HUES48 (cell line): ENCODE data around the gene TJP1.
A peak's percentile ranks its signal among the peaks of the same experiment; 100 is the strongest.
"Not testable (repeated sequence)": the region's sequence is repeated elsewhere in the genome, so short reads cannot be mapped to it uniquely, and the experiment has no call there.

Experiments
- H3K27ac ChIP-seq: one replicate; pipeline ENCODE4 v1.7.0; 2013; ENCODE audit warnings: low read depth, low read length, inconsistent platforms
- H3K27me3 ChIP-seq: 2 replicates; pipeline ENCODE4 v1.6.1; 2013; ENCODE audit warnings: mild to moderate bottlenecking, low read length; ENCODE audit not compliant: control insufficient read depth, insufficient read depth
- H3K36me3 ChIP-seq: 2 replicates; pipeline ENCODE4 v1.6.1; 2013; ENCODE audit warnings: low read length; ENCODE audit not compliant: control insufficient read depth, insufficient read depth
- H3K4me1 ChIP-seq: 2 replicates; pipeline ENCODE4 v1.6.1; 2013; ENCODE audit warnings: mild to moderate bottlenecking, low read length; ENCODE audit not compliant: control insufficient read depth, insufficient read depth
- H3K4me3 ChIP-seq: 2 replicates; pipeline ENCODE4 v1.5.1; 2013; ENCODE audit warnings: mild to moderate bottlenecking, low read depth, low read length
- H3K9ac ChIP-seq: 2 replicates; pipeline ENCODE4 v1.6.1; 2013; ENCODE audit warnings: mild to moderate bottlenecking, low read depth, low read length, moderate library complexity
- H3K9me3 ChIP-seq: 2 replicates; pipeline ENCODE4 v1.6.1; 2013; ENCODE audit warnings: low read length; ENCODE audit not compliant: control insufficient read depth, insufficient read depth

The TJP1 gene

DNA sequence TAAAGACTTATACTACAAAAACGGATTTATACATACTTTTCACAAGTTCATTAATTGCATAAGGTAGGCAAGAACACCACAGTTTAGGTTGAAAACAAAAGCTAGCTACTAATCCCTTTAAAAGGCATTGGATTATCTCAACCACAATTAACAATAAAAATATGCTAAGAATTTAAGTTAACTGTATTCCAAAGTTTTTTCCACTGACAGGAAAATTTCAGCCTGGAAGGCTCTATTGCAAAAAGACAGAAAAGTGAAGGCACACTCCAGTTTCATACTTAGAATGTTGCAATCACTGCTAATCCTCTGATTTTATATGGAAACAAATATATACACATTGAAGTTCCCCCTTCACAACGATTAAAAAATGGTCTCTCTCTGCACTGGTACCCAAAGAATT lies 71.5 kb downstream of the TJP1 start:
- Histone ChIP-seq H3K4me3 (no peak overlapping the region), H3K4me1 (peaks cover 5% of the 10 kb centered on the region; the same call in 1 of the 2 replicates), H3K36me3 (peaks cover 27% of the 10 kb centered on the region), H3K9me3 (no peaks in the 10 kb centered on the region), H3K27me3 (no peaks in the 10 kb centered on the region), H3K27ac (no peak overlapping the region), H3K9ac (no peak overlapping the region)

DNA sequence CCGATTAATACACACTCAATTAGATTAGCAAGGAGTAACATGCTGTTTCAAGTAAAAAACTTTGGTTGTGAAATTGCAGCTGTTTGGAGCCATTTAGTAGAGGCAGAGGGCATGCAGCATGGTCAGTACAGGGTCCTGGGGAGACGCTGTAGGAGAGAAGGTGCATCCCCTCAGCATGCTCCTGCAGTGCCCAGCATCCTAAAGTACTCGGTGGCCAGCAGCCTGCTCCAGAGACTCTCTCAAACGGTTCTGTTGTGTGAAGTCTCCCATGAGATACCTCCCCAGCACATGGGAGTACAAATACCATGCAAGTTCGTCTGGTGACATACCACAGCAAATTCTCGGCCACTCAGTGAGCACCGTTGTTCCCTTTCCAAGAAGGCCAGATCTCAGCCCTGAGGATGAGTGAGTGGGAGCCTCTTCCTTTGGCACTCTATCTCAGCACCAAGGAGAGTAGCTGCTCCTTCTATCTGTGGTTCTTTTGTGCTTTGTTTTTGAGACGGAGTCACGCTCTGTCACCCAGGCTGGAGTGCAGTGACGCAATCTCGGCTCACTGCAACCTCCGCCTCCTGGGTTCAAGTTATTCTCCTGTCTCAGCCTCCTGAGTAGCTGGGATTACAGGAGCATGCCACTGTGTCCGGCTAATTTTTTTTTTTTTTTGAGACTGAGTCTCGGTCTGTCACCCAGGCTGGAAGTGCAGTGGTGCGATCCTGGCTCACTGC lies 72.7 kb downstream of the TJP1 start:
- Histone ChIP-seq H3K27ac (no peak overlapping the region), H3K9me3 (no peaks in the 10 kb centered on the region), H3K36me3 (peaks cover 19% of the 10 kb centered on the region), H3K9ac (no peak overlapping the region), H3K27me3 (no peaks in the 10 kb centered on the region), H3K4me3 (no peak overlapping the region), H3K4me1 (no peaks in the 10 kb centered on the region)

DNA sequence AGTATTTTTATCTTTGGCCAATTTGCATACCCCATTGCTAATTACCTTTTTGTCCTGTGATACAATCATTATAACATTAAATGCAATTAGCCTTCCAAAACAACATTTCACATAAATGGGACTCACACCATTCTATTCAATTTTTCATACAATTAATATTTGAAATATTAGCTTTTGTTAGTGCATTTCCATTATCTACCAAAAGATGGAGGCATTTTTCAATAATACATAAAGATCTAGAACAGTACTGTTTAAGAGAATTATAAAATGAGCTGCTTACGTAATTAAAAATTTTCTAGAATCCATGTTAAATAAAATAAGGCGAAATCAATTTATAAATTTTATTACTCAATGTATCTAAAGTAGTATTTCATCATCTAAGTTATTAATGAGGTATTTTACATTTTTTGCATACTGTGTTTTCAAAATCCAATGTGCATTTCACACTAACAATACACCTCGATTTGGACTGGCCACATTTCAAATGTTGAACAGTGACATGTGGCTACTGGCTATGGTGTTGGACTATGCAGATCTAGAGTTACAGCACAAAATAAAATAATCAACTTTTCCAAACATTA lies 74.3 kb downstream of the TJP1 start:
- Histone ChIP-seq H3K36me3 (peaks cover 14% of the 10 kb centered on the region; the same call in 1 of the 2 replicates), H3K9ac (no peak overlapping the region), H3K9me3 (no peaks in the 10 kb centered on the region), H3K4me3 (no peak overlapping the region), H3K27me3 (no peaks in the 10 kb centered on the region), H3K4me1 (no peaks in the 10 kb centered on the region), H3K27ac (no peak overlapping the region)

- no peaks in the 10 kb centered on the region for H3K9me3 ChIP-seq
- H3K4me3 ChIP-seq, result no peak overlapping the region
- peaks cover 44% of the 10 kb centered on the region for H3K36me3 ChIP-seq
- no peak overlapping the region for H3K27ac ChIP-seq
- no peaks in the 10 kb centered on the region for H3K4me1 ChIP-seq
- no peak overlapping the region for H3K9ac ChIP-seq
- no peaks in the 10 kb centered on the region for H3K27me3 ChIP-seq
Measured at GRCh38 chr15:29743475-29743874, 78.8 kb downstream of the TJP1 start.

DNA sequence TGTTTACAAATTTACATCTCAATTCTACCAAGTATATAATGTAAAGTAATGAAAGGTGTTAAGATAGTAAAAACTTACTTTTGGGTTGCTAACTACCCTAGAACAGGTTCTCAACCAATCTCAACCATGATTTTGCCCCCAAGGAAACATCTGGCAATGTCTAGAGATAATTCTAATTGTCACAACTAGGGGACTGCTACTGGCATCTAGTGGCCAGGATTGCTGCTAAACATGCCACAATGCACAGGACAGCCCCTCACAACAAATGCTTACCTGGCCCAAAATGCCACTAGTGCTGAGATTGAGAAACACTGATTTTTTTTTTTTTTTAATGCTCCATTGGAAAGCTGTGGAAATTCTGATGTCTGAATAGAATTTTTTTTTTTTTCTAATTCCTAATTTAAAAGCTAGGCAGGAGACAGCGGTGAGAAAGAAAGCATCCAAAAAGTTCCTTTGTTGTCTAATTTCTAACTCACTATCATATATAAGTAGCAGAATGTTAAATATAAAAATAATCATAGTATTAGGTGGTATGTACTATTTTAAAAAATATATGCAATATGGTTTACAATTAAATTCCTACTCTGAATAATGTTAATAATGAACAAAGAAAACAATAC lies 81.5 kb downstream of the TJP1 start:
- H3K9me3 ChIP-seq, result no peaks in the 10 kb centered on the region
- H3K27ac ChIP-seq, result no peak overlapping the region
- no peak overlapping the region for H3K9ac ChIP-seq
- H3K27me3 ChIP-seq, result no peaks in the 10 kb centered on the region
- H3K4me1 ChIP-seq, result no peaks in the 10 kb centered on the region
- H3K4me3 ChIP-seq, result no peak overlapping the region
- H3K36me3 ChIP-seq, result peaks cover 69% of the 10 kb centered on the region

GRCh38 chr15:29736744-29737020 lies 85.6 kb downstream of the TJP1 start:
- Histone ChIP-seq H3K9me3 (no peaks in the 10 kb centered on the region), H3K27me3 (no peaks in the 10 kb centered on the region), H3K9ac (no peak overlapping the region), H3K4me3 (no peak overlapping the region), H3K4me1 (no peaks in the 10 kb centered on the region), H3K27ac (peak overlapping the region; percentile 7), H3K36me3 (peaks cover 93% of the 10 kb centered on the region)

GRCh38 chr15:29736012-29736743 lies 86.1 kb downstream of the TJP1 start:
- H3K4me1 ChIP-seq, result no peaks in the 10 kb centered on the region
- no peaks in the 10 kb centered on the region for H3K9me3 ChIP-seq
- no peak overlapping the region for H3K4me3 ChIP-seq
- no peak overlapping the region for H3K27ac ChIP-seq
- no peaks in the 10 kb centered on the region for H3K27me3 ChIP-seq
- H3K36me3 ChIP-seq, result peaks cover 89% of the 10 kb centered on the region
- no peak overlapping the region for H3K9ac ChIP-seq

DNA sequence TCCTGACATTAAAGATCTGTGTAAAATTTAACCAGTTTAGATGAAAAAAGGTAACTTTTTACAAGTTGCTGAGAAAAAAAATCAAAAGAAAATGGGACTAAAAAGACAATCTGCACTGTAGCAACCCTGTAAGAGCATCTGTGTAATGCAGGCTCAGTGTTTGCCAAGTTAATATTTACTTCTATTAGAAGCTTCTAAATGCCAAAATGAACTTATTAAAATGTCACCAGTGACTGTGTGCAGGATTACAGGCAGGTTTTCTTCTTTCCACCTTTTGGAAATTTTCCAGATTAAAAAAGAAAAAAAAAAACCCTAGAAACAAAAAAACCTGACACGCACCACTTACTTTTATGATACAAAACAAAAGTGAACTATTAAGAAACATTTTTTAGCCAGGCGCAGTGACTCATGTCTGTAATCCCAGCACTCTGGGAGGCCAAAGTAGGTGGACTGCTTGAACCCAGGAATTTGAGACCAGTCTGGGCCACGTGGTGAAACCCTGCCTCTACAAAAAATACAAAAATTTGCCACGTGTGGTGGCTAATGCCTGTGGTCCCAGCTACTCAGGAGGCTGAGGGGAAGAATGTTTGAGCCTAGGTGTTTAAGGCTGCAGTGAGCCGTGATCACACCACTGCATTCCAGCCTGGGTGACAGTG lies 87.2 kb downstream of the TJP1 start:
- Histone ChIP-seq H3K4me3 (no peak overlapping the region), H3K27me3 (no peaks in the 10 kb centered on the region), H3K4me1 (no peaks in the 10 kb centered on the region), H3K27ac (no peak overlapping the region), H3K36me3 (peaks cover 85% of the 10 kb centered on the region), H3K9me3 (no peaks in the 10 kb centered on the region), H3K9ac (no peak overlapping the region)

- H3K9me3 ChIP-seq, result no peaks in the 10 kb centered on the region
- H3K27ac ChIP-seq, result no peak overlapping the region
- H3K4me1 ChIP-seq, result no peaks in the 10 kb centered on the region
- H3K27me3 ChIP-seq, result no peaks in the 10 kb centered on the region
- H3K4me3 ChIP-seq, result no peak overlapping the region
- H3K9ac ChIP-seq, result no peak overlapping the region
- H3K36me3 ChIP-seq, result peaks cover 88% of the 10 kb centered on the region
Measured at GRCh38 chr15:29731865-29732264, 90.4 kb downstream of the TJP1 start.

DNA sequence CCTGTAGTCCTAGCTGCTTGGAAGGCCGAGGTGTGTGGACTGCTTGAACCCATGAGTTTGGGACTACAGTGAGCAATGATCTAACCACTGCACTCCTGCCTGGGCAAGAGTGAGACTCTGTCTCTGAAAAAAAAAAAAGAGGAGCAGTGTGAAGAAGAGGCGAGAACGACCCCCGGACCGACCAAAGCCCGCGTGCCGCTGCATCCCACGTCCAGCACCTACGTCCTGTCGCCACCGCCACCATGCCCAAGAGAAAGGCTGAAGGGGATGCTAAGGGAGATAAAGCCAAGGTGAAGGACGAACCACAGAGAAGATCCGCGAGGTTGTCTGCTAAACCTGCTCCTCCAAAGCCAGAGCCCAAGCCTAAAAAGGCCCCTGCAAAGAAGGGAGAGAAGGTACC lies 91.8 kb downstream of the TJP1 start:
- not testable (repeated sequence) for H3K27ac ChIP-seq, H3K9me3 ChIP-seq, H3K9ac ChIP-seq, H3K4me3 ChIP-seq, H3K4me1 ChIP-seq, H3K27me3 ChIP-seq
- peaks cover 88% of the 10 kb centered on the region for H3K36me3 ChIP-seq
